ENCODE measurements around the gene CLCF1. TPM values are rescaled to one million over a fixed set of nuclear protein-coding genes. Genes with fewer than 3 reads are reported as not detected.

CLCF1 gene
- total and polyA plus RNA-seq, 2 of the 13 experiments (the other 11 are each of a cell fraction or from before 2014, with no cell fraction given), result 0.49 to 0.78 TPM

DNA sequence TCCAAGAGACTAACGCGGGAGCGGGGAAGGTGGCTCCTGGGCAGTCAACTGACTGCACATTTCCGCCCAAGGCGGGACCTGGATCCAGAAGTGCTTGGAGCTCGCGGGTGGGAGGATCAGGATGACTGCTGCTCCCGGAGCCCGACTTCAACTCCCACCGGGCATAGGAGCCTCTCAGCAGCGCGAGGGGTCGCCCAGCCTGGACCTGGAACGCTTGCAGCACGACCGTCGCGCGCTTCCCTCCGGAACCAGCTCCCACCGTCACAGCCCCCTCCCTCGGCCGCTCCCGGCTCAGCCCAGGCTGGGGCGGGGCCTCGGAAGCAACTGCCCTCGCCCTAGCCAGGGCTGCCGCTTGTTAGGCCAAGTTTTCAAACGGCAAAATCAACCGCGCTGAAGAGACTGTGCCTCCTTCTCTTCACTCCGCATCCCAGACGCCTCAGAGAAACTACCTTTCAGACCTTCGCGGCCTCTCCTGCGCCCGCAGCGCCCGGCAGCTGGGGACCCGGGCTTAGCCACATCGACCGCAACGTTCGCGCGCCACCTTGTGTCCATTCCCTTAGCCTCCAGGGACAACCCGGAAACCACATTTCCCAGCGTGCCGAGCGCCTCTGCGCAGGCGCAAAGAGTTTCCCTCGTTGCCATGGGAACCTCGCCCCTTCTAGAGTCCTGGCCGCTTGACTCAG lies 56.1 kb downstream of the CLCF1 start (continued):
- TF ChIP-seq, protein P1, sequence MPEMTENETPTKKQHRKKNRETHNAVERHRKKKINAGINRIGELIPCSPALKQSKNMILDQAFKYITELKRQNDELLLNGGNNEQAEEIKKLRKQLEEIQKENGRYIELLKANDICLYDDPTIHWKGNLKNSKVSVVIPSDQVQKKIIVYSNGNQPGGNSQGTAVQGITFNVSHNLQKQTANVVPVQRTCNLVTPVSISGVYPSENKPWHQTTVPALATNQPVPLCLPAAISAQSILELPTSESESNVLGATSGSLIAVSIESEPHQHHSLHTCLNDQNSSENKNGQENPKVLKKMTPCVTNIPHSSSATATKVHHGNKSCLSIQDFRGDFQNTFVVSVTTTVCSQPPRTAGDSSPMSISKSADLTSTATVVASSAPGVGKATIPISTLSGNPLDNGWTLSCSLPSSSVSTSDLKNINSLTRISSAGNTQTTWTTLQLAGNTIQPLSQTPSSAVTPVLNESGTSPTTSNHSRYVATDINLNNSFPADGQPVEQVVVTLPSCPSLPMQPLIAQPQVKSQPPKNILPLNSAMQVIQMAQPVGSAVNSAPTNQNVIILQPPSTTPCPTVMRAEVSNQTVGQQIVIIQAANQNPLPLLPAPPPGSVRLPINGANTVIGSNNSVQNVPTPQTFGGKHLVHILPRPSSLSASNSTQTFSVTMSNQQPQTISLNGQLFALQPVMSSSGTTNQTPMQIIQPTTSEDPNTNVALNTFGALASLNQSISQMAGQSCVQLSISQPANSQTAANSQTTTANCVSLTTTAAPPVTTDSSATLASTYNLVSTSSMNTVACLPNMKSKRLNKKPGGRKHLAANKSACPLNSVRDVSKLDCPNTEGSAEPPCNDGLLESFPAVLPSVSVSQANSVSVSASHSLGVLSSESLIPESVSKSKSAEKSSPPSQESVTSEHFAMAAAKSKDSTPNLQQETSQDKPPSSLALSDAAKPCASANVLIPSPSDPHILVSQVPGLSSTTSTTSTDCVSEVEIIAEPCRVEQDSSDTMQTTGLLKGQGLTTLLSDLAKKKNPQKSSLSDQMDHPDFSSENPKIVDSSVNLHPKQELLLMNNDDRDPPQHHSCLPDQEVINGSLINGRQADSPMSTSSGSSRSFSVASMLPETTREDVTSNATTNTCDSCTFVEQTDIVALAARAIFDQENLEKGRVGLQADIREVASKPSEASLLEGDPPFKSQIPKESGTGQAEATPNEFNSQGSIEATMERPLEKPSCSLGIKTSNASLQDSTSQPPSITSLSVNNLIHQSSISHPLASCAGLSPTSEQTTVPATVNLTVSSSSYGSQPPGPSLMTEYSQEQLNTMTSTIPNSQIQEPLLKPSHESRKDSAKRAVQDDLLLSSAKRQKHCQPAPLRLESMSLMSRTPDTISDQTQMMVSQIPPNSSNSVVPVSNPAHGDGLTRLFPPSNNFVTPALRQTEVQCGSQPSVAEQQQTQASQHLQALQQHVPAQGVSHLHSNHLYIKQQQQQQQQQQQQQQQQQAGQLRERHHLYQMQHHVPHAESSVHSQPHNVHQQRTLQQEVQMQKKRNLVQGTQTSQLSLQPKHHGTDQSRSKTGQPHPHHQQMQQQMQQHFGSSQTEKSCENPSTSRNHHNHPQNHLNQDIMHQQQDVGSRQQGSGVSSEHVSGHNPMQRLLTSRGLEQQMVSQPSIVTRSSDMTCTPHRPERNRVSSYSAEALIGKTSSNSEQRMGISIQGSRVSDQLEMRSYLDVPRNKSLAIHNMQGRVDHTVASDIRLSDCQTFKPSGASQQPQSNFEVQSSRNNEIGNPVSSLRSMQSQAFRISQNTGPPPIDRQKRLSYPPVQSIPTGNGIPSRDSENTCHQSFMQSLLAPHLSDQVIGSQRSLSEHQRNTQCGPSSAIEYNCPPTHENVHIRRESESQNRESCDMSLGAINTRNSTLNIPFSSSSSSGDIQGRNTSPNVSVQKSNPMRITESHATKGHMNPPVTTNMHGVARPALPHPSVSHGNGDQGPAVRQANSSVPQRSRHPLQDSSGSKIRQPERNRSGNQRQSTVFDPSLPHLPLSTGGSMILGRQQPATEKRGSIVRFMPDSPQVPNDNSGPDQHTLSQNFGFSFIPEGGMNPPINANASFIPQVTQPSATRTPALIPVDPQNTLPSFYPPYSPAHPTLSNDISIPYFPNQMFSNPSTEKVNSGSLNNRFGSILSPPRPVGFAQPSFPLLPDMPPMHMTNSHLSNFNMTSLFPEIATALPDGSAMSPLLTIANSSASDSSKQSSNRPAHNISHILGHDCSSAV (CRISPR knock-in tag; IDR thresholded peaks at IDR 0.05; ENCODE audit: borderline replicate concordance), result no peak
- TF ChIP-seq FOXO1 (CRISPR knock-in tag; IDR thresholded peaks at IDR 0.05) (peak; percentile 17; the same call in 1 of the 2 replicates), SAFB2 (CRISPR knock-in tag; IDR thresholded peaks at IDR 0.05; ENCODE audit: borderline replicate concordance, low read depth) (no peak), HDAC6 (IDR thresholded peaks at IDR 0.05; ENCODE audit: low read depth, low read length) (no peak), HOXA9 (CRISPR knock-in tag; IDR thresholded peaks at IDR 0.05; ENCODE audit: borderline replicate concordance) (no peak), MED8 (CRISPR knock-in tag; IDR thresholded peaks at IDR 0.05; ENCODE audit: insufficient replicate concordance) (peak; percentile 74), ZBTB8A (CRISPR knock-in tag; IDR thresholded peaks at IDR 0.05; ENCODE audit: borderline replicate concordance, low read depth) (peak; percentile 90), ZNF383 (CRISPR knock-in tag; IDR thresholded peaks at IDR 0.05; ENCODE audit: borderline replicate concordance) (no peak)
- TF ChIP-seq, protein P2, sequence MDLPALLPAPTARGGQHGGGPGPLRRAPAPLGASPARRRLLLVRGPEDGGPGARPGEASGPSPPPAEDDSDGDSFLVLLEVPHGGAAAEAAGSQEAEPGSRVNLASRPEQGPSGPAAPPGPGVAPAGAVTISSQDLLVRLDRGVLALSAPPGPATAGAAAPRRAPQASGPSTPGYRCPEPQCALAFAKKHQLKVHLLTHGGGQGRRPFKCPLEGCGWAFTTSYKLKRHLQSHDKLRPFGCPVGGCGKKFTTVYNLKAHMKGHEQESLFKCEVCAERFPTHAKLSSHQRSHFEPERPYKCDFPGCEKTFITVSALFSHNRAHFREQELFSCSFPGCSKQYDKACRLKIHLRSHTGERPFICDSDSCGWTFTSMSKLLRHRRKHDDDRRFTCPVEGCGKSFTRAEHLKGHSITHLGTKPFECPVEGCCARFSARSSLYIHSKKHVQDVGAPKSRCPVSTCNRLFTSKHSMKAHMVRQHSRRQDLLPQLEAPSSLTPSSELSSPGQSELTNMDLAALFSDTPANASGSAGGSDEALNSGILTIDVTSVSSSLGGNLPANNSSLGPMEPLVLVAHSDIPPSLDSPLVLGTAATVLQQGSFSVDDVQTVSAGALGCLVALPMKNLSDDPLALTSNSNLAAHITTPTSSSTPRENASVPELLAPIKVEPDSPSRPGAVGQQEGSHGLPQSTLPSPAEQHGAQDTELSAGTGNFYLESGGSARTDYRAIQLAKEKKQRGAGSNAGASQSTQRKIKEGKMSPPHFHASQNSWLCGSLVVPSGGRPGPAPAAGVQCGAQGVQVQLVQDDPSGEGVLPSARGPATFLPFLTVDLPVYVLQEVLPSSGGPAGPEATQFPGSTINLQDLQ (CRISPR knock-in tag; IDR thresholded peaks at IDR 0.05), result no peak
- TF ChIP-seq, protein P3, sequence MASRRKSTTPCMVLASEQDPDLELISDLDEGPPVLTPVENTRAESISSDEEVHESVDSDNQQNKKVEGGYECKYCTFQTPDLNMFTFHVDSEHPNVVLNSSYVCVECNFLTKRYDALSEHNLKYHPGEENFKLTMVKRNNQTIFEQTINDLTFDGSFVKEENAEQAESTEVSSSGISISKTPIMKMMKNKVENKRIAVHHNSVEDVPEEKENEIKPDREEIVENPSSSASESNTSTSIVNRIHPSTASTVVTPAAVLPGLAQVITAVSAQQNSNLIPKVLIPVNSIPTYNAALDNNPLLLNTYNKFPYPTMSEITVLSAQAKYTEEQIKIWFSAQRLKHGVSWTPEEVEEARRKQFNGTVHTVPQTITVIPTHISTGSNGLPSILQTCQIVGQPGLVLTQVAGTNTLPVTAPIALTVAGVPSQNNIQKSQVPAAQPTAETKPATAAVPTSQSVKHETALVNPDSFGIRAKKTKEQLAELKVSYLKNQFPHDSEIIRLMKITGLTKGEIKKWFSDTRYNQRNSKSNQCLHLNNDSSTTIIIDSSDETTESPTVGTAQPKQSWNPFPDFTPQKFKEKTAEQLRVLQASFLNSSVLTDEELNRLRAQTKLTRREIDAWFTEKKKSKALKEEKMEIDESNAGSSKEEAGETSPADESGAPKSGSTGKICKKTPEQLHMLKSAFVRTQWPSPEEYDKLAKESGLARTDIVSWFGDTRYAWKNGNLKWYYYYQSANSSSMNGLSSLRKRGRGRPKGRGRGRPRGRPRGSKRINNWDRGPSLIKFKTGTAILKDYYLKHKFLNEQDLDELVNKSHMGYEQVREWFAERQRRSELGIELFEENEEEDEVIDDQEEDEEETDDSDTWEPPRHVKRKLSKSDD (CRISPR knock-in tag; IDR thresholded peaks at IDR 0.05; ENCODE audit: low read depth), result peak; percentile 58; the same call in 1 of the 2 replicates
- TF ChIP-seq, protein P4, sequence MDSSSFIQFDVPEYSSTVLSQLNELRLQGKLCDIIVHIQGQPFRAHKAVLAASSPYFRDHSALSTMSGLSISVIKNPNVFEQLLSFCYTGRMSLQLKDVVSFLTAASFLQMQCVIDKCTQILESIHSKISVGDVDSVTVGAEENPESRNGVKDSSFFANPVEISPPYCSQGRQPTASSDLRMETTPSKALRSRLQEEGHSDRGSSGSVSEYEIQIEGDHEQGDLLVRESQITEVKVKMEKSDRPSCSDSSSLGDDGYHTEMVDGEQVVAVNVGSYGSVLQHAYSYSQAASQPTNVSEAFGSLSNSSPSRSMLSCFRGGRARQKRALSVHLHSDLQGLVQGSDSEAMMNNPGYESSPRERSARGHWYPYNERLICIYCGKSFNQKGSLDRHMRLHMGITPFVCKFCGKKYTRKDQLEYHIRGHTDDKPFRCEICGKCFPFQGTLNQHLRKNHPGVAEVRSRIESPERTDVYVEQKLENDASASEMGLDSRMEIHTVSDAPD (CRISPR knock-in tag; IDR thresholded peaks at IDR 0.05), result no peak

All from HepG2 (cell line).